H1 (cell line): ENCODE measurements around the gene TNFRSF1A. TPM values are rescaled to one million over a fixed set of nuclear protein-coding genes. Genes with fewer than 3 reads are reported as not detected.
A peak's percentile ranks its signal among the peaks of the same experiment; 100 is the strongest.

Experiments used
- BACH1 ChIP-seq: IDR thresholded peaks from 2 replicates; pipeline ENCODE4 v1.6.1; 2012; ENCODE audit warnings: low read length, improper control_type of control experiment
- CBX8 ChIP-seq: fragments of 300-800, 300-1000 bp; sonication (generic); IDR thresholded peaks from 2 replicates; pipeline ENCODE4 v1.7.1; 2016; ENCODE audit warnings: low read depth, low read length, borderline replicate concordance
- CHD7 ChIP-seq: fragments of 300-600 bp; sonication (generic); IDR thresholded peaks from 2 replicates; pipeline ENCODE4 v1.7.1; 2012; ENCODE audit warnings: low read length, moderate library complexity, mild to moderate bottlenecking, inconsistent platforms; ENCODE audit not compliant: insufficient replicate concordance
- CTCF ChIP-seq, 3 experiments: IDR thresholded peaks; 1 replicate in 2 of 3; 2 replicates in 1 of 3; pipeline versions ENCODE4 v1.5.1 to v1.6.1; 2011; ENCODE audit warnings: low read length in 3 of 3, mild to moderate bottlenecking in 3 of 3, inconsistent platforms in 2 of 3, low read depth in 1 of 3, moderate library complexity in 1 of 3; ENCODE audit not compliant: insufficient read depth in 1 of 3; ENCODE audit errors: control extremely low read depth in 1 of 3
- E2F6 ChIP-seq: IDR thresholded peaks from 2 replicates; pipeline ENCODE4 v1.6.1; 2012; ENCODE audit warnings: inconsistent platforms
- RXRA ChIP-seq: IDR thresholded peaks from 2 replicates; pipeline ENCODE4 v1.6.1; 2011; ENCODE audit warnings: low read depth, mild to moderate bottlenecking, low read length, moderate library complexity; ENCODE audit not compliant: insufficient read depth
- YY1 ChIP-seq: IDR thresholded peaks from 2 replicates; pipeline ENCODE4 v1.6.1; 2011; ENCODE audit warnings: low read depth, mild to moderate bottlenecking, low read length
- polyA plus RNA-seq, 7 experiments: library from polyadenylated mRNA; depleted of rRNA in 3 of 7; stranded (reverse) in 5 of 7; unstranded in 2 of 7; fragments of >200 nt in 5 of 7; fragments of 200-250 nt in 2 of 7; gene quantifications; 1 replicate in 5 of 7; 2 replicates in 1 of 7; 4 replicates in 1 of 7; pipeline versions ENCODE4 v1.2.1 to v1.2.3, GENCODE V29; 2011 to 2013; ENCODE audit warnings: missing spikeins in 2 of 7, mixed read lengths in 2 of 7
- total RNA-seq: library from RNA; stranded (reverse); fragmentation: NEBNext Ultra II Directional; extraction: Animal tissue kit (Norgen Biotek cat#: 25700); gene quantifications from 2 replicates; pipeline ENCODE4 v1.2.1, GENCODE V29; 2021

The TNFRSF1A gene
- total and polyA plus RNA-seq, 2 of the 8 experiments (the other 6 are each of a cell fraction or from before 2014, with no cell fraction given), result 28.7 to 42.1 TPM

GRCh38 chr12:6363330-6364043, 21.6 kb upstream of the TNFRSF1A start (continued):
- TF ChIP-seq CHD7 (no peak), E2F6 (no peak), CBX8 (no peak), RXRA (no peak), CTCF (IDR thresholded peaks at IDR 0.05; ENCODE audit: control extremely low read depth in 1 of 3, insufficient read depth in 1 of 3, low read depth in 1 of 3, low read length in 3 of 3) (peak in 1 of 3 experiments; percentile 2; a peak in 1 of 4 replicates), YY1 (no peak), BACH1 (no peak)
